Cerebellar cortex (tissue), 1 donor: Measurements from ENCODE around the gene METTL16.
A peak's percentile ranks its signal among the peaks of the same experiment; 100 is the strongest.

ENCODE experiments used
- DNase-seq: peaks from one replicate; pipeline ENCODE4 v3.0.0-alpha.2; 2015; ENCODE audit warnings: low spot score

METTL16 gene

DNA sequence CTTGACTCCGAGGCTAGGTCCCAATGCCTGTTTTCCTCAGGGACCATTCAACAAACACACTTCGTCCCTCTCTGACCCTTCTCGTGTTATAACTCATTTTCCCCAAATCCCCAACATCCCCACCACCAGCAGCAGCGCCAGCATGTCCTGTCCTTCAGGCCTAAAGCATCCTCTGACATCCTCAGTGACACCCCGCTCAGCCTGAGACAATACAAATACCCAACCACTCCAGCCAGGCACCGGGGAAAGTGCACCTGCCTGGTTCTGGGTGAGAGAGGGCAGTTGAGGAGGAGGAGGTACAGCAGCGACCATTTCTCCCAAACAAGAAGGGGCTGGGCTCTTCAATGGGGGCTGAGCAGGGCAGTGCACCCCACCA lies 115.5 kb downstream of the METTL16 start:
- DNase-seq = no peak

DNA sequence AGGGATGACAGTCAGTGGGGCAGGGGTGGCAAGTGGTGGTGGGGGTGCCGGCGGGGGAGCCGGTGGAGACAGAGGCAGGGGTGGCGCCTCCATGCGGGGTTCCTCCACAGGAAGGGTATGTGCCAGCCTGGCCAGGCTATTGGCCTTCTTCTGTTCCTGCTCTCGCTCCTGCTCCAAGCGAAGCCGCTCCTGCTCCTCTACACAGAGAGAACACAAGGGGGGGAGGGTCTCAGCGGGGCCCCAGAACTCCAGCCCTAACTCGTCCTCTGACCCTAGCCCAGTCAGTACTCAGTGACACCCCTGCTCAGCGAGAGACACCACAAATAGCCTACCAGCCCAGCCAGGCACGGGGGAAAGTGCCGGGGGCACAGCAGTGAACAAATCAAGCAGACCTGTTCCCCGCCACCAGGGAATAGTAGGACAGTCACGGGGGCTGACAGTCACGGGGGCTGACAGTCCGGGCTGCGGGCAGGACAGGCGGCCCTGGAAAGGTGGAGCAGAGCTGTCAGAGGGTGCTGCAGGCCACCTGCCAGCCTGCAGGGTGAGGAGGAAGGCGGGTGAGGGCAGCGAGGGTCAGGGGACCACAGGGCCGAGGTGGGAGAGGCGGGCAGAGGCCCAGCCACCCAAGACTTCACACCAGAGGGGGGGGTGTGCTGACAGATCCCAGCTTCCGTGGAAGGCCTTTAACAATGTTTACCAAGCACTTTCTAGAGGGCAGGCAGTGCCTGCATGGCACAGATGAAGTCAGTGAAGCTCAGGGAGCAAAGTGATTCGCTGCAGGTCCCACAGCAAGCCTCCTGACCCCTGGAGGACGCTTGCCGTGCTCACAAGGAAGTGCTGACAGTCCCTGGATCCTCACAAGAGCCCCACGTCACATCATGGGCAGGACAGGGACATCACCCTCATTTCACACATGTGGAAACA lies 116.2 kb downstream of the METTL16 start:
- DNase-seq = no peak

DNA sequence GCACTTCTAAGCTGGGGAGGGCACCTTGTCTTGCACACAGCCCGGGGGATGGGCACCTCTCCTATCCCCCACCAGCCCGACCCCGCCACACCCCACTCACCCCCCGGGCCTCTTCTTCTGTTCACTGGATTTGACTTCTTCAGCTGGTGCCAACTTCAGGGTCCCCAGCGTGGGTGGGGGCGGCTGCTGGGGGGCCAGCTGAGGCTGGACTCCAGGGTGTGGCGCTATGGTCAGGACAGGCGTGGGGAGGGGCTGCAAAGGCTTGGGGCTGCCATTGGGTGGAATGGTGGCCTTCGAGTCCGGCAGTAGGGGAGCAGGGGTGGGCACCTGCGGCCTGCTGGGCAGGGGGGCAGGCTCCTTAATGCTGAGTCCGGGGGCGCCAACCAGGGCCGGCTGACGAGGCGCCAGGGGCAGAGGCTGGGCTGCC lies 116.9 kb downstream of the METTL16 start:
- DNase-seq = no peak

DNA sequence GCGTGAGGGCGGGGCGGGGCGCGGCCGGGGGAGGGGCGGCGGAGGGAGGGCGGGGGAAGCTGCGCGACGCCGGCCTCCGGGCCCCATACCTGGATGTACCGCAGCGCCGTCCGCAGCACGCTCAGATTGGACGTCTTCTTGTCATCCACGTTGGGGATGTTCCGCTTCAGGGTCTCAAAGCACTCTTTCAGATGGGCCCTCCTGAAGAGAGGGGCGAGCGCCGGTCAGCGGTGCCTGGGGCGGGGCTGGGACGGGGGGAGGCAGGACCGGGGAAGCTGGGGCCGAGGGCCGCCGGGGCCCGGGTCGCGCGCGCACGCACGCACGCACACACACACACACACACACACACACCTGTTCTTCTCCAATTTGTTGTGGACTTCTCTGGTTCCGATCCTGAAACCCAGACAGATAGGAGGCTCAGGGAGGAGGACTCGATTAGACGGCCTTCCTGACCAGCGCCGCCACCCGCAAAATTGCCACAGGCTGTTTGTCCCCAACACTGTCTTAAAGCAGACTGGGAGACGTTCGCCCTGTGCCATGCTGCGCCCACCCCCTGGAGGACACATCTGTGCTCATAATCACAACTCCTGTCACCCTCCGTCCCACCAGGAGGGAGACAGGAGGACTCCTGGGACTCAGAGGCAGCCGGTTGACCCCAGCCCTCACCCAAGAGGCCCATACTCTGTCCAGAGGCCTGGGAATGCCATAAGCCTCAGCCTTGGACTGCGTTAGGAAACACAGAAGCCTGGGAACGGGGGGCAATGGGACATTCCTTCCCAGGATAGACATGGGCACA lies 117.5 kb downstream of the METTL16 start:
- DNase-seq = no peak

DNA sequence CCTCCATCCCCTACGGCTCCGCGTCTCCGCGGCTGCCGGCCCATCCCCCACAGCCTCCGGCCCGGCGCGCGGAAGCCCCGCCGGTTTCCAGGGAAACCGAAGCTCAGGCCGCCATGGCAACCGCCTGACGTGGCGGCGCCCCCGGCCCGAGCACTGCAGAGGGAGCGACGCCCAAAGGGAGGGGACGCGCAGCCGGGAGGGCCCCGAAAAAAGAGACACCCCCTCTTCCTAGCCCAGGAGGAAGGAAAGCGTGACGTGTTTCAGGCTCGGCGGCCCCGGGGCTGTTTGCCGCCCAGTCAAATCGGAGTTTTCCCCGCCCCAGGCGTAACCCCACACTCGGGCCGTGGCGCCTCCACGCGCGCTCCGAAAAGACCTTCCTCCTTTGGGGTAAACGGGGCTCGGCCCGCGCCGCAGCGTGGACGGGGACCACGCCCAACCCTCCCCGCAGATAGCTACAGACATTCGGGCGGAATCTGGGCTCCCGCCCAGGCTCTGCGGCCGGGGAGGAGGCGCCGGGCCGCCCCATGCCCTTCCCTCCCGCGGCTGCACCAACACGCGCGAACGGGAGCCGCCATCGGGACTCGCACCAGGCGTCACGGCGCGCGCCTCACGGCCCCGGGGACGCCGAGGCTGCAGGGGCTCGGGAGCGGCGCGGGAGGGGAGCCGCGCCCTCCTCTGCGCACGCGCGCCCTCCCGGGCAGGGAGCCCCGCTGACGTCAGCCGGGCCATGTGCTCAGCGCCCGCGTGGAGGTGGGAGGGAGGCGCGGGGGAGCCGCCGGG lies 118.3 kb downstream of the METTL16 start:
- DNase-seq = peak; percentile 83

DNA sequence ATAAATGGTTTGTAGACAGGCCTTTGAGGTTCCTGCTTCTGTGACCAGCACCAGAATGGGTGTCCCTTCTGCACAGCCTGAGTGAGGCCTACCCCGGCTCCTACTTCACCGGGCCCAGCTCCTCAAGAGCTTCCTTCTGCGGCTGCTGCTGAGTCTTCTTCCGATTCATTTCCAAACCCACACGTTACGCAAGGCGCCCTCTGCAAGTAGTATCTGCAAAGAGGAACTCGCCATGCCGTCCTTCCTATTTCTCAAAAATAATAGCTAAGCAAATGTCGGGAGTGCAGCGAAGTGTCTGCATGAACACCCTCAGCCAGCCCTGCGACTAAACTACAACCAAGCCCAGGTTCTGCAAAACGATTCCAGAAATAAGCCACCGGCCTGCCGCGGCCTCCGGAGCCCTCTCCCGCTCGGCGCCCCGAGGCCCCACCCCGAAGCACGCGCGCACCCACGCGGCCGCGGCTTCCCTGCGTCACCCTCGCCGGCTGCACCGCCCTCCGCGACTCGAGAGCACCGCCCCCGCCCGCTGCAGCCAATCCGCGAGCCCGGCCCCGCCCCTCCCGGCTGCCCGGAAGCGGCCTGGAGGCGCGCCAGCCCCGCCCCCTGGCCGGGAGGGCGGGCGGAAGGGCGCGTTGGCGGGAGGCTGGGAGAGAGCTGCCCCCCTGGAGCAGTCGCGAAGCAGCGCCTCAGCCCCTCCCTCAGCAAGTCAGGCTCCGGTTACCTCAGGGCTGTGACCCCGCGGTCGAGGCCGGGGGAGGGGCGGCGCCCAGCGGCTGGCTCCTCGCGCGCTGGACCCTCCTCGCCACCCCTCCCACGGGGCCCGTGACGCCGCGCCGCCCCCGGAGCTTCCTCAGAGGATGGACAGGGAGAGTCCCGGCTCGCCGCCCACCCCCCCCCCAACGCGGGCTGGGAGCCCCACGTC lies 119.2 kb downstream of the METTL16 start:
- peak; percentile 90 for DNase-seq

DNA sequence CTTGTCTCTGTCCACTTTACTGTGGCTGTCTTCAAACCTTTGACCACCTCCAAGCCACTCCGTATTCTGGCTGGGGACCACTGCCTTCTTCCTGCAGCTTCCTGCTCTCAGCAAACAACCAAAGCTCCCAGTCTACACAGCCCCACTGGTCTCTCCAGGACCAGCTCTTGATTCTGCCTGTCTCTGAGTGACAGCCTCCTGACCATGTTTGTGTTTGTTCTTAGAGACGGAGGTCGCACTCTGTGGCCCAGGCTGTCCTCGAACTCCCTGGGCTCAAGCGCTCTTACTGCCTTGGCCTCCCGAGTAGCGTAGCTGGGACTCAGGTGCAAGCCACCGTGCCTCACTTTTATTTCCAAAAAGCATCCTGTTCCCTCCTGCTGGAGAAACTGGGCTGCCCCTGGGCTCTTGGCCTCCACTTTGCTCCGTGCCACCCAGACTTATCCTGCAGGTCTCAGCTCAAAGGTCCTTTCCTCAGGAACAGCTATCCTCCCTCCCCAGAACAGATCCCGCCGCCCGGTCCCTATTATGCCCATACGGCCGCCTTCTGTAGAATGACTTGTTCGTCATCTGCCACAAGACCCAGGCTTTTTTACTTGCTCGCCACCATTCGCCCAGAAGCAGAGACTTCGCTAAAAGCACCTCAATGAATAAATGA lies 120.0 kb downstream of the METTL16 start:
- DNase-seq = no peak

DNA sequence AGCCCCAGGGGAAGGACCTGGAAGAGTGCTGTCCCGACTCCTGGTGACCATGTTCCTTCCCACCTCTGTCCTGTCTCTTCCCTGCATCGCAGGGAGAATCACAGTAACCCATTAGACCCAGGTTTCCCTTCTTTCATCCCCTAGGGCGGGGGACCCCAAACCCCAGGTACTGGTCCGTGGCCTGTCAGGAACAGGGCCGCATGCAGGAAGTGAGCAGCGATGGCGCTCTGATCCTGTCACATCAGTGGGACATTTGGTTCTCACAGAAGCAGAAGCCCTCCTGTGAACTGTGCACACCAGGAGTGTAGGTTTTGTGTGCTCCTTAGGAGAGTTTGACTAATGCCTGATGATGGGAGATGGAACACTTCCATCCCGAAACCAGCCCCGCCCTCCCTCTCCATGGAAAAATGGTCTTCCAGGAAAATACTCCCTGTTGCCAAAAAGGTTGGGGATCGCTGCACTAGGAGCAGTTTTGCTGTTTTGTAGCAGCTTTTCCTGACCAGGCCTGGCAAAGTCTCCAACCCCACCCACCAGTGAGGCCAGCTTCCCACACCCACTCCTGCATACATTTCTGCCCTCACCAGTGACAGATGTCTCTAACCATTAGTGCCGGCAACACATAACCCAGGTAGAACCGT lies 121.4 kb downstream of the METTL16 start:
- DNase-seq = no peak

DNA sequence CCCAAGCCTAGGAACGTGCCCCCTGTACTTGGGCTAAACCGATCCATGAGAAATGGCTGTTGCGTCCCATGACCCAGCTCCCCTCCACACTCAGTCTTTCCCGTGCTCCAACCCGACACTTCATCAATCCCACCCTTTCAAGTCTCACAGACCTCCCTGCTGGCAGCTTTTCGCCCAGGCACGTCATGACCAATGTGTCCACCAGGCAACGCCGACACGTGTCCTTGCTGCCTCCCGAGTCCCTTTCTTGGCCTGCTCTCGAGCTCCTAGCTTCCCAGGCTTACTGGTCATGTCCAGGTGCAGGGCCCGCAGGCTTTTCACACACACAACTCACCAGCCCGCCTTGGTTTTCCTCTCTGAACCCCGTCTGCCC lies 123.0 kb downstream of the METTL16 start:
- DNase-seq = no peak

DNA sequence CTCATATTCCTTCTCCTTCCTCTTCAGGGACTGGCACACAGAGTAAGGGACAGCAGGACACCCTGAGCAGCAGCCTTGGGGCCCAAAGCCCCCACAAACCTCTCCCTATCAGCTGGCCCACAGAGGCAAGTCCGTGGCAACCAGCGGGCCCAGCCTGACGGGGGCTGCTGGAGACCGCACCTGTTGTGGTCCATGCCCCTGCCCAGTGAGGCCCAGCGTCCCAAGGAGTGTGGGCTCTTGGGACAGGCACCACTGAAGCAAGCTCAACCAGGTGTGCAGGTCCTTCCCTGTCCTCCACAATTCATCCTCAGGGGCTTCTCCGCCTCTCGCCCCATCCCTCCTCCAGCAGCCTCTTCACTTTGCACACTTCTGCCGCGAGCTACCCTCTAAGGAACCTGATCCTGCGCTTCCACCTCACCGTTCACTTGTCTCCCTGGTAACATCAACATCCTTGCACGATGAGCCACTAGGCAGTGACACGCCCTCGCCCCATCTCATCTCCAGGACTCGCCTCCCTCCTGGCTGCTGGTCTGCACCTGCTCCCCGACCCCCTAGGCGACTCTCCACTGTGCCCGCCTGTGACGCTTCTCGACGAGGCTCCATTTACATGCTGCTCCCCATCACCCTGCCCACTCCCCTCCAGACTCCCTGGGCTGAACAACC lies 123.5 kb downstream of the METTL16 start:
- no peak for DNase-seq

DNA sequence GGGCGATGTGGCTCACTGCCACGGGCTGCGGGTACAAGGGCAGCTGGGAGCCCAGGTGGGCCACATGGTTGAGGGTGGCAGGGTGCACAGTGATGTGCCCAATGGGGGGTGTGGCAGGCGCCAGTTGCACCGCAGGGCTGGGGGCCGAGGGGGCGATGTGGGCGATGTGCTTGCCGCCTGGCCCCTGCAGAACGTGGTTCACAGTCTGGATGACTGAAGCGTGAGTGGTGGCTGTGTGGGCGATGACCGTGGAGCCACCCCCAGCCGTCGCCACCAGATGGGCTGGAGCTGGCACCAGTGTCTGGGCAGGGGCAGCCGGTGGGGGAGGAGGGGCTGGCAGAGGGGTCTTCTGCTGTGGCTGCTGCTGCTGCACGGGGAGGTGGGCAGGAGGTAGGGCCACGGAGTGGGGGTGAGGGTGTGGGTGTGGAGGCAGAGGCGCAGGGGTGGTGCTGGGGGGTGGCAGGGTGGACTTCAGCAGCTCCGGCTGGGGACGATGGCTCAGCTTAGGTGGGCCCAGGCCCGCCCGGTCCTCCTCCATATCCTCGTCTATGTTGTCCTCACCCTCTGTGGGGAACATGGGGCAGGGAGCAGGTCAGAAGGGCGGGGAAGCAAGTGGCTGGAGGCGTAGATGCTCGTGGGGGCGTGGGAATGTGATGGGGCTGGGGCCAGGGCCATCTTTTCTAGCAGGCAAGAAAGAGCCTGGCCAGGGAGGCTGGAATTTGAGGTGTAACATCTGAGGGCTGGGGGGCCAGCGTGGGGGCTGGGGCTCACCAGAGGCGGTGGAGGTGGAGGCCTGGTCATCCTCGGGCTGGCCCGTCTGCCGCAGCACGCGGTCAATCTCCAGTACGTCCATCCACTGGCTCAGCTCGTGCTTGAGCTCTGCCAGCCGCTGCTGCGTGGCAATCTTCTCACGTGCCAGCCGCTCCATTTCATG lies 124.3 kb downstream of the METTL16 start:
- DNase-seq = no peak

DNA sequence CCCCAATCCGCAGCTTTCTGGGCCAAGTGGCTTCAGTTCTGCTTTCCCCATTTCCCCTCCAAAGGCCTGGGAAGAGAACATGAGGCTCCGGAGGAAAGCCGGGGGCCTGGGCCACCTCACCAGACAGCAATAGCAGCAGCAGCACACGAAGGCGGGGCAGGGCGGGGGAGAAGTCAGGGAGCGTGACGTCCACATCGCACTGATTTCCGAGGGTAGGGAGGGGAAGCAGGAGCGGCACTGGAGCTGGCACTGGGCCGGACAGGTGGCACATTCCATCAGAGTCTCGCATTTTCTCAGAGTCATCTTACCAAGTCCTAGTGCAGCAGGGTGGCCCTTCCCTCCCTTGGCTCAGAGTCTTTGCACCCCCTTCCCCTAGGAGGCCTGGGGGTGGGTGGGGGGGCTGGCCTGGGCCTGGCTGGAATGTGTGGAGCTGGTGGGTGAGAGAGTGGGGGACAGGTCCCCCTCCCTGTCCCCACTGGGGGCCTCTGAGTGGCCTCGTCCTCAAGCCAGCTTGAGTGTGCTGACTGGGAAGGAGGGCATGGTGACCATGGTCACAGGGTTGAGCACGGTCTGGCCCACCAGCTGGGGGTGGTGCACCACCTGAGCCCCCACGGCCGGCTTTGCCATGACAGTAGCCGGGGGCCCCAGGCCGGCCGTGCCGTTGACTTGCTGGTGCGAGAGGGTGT lies 125.1 kb downstream of the METTL16 start:
- DNase-seq = no peak

DNA sequence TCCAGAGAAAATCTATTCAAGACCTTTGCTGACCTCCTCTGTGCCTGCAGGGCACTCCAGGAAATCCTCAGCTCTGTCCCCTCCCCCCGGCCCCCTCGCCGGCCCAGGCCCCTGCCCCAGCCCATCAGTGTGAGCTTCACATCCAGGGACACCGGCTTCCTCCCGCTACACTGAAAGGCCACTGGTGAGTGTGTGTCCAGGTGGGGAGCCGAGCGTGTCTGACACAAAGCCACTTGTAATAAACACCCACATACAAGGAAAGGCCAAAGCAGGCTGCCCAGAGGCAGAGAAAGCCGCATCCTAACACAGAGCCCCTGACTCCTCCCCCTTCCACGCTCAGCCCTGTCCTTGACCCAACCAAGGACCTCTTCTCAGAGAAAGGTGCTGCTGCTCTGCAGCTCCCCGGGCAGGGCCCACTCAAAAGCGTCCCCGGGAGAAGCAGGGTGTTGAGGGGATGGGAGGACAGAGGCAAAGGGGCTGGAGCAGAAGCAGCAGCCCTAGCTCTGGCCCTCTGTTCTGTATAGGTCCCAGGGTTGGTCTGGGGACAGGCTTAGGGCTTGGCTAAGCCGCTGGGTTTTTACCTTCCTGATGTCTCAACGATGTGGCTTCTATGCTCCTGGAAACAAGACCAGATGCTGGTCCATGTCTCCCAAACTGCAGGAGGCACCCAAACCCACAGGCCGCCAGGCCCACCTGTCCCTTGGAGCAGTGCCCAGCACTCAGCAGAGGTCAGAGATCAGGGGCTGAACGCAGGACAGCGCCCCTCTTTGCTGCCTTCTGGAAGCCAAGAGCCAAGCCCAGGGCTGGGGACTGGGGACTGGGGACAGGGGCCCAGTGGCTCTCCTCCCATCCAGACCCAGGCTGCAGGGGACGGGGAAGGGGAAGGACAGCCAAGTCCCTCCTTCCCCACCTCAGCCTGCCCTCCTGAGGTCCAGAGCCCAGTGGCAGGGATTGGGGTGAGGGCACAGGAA lies 126.2 kb downstream of the METTL16 start:
- no peak for DNase-seq

DNA sequence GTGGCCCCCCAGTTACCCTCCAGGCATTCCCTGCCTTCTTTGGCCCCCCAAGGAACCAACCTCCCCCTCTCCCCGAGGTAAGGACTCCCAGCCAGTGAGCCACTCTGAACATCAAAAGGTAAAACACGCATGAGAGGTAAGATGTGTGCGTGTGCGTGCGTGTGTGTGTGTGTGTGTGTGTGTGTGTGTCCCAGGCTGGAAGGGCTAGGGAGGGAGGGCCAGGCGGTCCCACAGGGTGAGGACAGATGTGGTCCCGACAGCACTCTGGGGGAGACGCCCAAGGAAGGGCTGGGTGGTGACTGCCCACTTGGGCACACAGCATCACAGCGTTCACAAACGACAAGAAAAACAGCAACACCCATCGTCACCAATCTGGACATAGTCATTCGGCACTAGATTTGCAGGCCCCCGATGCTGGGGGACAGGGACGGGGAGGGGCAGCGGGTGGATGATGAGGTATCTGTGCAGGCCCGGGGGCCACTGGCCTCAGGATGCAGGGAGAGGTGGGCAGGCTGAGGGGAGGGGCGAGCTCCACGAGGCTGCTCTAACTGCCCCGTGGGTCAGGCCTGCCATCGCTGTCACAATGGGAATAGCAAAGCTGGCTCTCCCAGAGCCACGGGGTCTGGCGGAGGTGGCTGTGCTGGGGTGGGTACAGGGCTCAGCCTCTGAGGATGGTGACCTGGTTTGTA lies 127.1 kb downstream of the METTL16 start:
- no peak for DNase-seq

DNA sequence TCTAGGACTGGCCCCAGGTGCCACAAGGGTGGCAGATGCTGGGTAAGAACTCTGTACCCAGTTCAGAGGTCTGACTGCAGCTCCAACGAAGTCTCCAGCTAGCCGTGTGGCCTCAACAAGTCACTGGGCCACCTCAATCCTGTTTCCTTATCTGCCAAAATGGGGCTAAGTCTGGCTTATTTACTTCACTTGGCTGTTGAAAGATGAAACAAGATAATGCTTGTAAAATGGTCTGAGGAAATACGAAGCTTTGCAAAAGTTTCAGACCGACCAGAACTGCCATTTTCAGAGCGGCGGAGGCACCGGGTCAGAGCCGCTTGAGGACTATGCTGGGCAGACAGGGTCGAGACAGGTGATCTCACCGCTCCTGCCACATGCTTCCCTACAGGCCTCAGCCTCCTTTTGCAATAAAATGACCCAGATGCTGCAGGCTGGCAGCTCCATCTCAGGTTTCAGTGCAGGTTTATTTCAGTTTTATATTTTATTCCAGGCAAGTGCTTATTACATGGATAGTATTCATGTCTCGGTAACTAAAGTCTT lies 128.0 kb downstream of the METTL16 start:
- DNase-seq = no peak
